Stimulated activated CD8-positive, alpha-beta memory T cell treated with anti-CD3 and anti-CD28 coated beads, Interleukin-15, amount 100 ng/mL, for 48 hours (primary cell): Measurements from ENCODE around the gene CD48.
"Not testable (repeated sequence)": the region's sequence is repeated elsewhere in the genome, so short reads cannot be mapped to it uniquely, and the experiment has no call there.

Experiments used
- DNase-seq, 2 donors: peaks; one replicate each; pipeline ENCODE4 v3.0.0-alpha.2; 2020; ENCODE audit warnings: low read depth in 2 of 2

The CD48 gene

GRCh38 chr1:160713161-160713560 is 1.5 kb upstream of the CD48 start:
- DNase-seq: no peak

DNA sequence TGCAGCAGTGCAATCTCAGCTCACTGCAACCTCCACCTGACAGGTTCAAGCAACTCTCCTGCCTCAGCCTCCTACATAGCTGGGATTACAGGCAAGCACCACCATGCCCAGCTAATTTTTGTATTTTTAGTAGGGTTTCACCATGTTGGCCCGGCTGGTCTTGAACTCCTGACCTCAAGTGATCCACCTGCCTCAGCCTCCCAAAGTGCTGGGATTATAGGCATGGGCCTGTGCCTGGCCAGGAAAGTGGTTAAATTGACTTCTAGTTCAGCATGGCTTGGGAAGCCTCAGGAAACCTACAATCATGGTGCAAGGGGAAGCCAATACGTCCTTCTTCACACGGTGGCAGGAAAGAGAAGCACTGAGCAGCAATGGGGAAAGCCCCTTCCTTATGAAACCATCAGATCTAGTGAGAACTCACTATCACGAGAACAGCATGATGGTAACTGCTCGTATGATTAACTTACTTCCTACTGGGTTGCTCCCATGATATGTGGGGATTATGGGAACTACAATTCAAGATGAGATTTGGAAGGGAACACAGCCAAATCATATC is 981 bp upstream of the CD48 start:
- not testable (repeated sequence) for DNase-seq

- DNase-seq: no peak
Observed at GRCh38 chr1:160711276-160711601, 383 bp downstream of the CD48 start.

DNA sequence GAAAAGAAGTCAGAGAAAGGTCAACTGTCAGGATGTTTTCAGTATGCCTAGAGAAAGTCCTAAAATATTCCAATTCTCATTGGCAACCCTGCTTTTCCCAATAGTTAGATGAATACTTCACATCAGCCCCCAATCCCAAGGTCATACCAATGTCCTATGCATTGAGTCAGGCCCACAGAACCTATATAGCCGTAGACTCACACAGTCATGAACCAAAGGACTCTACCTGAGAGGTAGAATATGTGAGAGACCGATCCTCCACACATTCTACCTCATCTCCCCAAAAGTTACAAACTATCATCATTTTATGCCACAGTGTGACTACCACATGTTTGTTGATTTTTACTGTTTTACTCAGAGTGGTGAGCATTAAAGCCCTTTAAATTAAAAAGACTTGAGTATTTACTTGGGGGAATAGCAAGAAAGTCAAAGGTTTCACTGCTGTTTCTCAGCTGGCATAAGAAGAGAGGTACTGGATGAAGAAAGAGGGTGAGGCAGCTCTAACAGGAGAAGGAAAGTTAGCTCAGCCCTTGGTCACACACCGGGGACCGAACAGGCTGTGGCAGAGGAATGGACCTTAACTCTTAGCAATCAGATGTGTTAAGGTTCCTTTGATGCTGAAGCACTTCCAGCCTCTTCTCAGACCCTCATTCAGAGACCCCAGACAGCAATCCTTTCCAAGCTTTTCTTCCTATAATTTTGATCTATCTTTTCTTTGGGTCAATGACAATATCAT is 937 bp downstream of the CD48 start:
- DNase-seq: no peak

GRCh38 chr1:160709715-160710114 is 1.9 kb downstream of the CD48 start:
- DNase-seq: no peak

DNA sequence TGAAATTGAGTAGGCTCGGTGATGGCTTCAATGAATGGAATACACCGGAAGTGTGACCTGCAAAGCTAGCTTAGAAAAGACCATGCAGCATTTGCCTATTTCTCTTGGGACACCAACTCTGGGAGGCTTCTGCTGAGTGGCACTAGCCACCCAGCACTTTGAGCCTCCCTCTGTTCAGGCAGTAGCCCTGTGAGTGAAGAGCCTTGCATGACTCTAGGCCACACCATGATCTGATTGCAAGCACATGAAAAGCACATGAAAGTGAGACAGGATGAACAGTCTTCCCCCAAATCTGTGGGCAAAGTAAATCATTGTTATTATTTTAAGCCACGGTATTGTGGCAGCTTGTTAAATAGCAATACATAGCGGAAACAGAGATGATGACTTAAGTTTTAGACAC is 2.8 kb downstream of the CD48 start:
- DNase-seq: no peak

- no peak for DNase-seq
Observed at GRCh38 chr1:160708118-160708517, 3.5 kb downstream of the CD48 start.

GRCh38 chr1:160707236-160708064 is 4.2 kb downstream of the CD48 start:
- no peak for DNase-seq

DNA sequence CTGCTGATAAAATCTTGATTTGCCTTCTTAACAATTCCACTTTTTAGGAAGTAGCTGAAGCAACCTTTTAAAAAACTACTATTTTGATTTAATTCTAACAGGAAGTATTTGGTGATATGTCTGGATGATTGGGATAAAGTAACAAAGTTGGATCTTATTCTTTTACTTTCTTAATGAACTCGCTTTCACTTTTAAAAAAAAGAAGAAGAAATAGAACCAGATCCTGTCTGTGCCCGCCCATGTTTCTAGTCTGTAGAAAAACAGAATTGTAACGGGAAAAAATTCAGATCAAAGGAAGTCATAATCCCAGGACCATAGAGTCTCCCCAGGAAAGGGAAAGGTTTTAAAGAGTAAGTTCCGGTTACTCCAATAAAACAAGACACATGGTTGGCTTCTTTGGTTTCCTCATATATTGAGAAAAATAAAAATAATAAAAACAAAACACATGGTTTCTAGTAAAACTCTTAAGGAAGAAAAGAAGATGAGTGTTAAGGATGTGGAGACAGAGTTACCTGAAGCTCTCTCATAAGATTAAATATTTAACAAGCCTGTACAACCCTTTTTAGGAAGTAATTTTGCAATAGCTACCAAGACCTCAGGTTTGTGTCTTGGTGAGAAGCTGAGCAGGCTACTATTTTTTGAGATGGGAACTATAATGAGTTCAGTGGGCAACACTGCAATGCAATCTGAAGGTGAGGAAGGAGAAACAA is 4.9 kb downstream of the CD48 start:
- no peak for DNase-seq

DNA sequence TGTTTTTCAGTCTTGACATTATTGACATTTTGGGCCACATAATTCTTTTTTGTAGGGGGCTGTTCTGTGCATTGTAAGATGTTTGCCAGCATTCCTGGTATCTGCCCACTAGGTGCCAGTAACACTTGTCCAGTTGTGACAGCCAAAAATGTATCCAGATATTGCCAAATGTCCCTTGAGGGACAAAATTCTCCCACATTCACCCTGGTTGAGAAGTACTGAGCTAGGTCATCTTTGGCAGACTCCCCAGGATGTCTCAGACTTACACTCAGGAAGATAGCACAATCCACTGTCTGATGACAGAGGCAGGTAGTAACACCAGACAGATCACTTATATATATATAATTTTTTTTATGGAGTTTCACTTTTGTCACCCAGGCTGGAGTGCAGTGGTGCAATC is 5.9 kb downstream of the CD48 start:
- DNase-seq: no peak

DNA sequence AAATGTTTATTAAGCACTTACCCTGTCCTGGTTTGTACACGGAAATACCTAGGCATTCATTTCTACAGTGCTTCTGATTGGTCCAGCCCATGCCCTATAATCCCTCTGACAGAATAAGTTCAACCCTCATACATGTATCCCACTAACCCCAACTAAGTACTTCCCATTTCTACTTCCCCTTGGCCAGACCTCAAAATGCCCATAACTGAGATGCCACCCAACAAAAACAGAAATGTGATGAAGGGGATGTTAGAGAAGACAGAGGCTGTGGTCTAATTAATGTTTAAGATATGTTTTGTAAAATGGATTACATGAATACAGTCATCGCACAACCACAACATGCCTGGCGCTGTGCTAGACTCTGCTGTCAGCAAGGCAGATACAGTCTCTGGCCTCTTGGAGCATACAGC is 6.4 kb downstream of the CD48 start:
- not testable (repeated sequence) for DNase-seq

DNA sequence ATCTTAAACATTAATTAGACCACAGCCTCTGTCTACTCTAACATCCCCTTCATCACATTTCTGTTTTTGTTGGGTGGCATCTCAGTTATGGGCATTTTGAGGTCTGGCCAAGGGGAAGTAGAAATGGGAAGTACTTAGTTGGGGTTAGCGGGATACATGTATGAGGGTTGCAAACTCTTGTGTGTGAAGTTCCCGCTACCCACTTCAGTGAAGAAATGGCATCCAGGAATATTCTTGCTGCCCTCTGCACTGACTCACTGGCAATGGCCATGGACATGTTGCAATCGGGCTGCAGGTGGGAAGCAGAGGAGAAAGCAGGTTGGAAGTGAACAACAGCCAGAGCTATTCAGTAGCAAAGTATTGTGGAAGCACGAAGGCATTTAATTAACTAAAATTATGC is 7.4 kb downstream of the CD48 start:
- DNase-seq: no peak

DNA sequence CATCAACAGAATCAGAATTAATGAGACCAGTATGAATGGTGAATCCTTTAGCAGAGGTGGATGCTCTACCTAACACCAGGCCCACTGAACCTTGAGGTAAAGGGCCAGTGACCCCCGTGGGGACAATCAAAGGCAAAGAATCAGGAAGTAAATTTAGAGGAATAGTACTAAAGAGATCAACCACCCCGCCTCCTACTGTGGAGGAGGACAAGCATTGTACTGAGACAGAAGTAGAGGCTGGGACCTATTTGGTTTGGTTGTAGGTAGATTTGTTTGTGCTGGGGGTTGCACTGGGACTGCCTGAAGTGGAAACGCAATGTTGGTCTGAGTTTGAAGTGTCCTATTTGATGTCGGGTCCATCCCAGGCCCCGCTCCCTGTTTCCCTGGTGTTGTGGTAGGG is 9.5 kb downstream of the CD48 start:
- DNase-seq: no peak

DNA sequence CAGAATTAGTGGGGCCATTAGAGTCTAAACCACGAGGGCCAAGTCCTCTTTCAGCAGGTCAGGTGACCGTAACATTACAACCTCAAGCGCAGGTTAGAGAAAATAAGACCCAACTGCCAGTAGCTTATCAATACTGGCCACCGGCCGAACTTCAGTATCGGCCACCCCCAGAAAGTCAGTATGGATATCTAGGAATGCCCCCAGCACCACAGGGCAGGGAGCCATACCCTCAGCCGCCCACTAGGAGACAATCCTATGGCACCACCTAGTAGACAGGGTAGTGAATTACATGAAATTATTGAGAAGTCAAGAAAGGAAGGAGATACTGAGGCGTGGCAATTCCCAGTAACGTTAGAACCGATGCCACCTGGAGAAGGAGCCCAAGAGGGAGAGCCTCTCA is 19.2 kb downstream of the CD48 start:
- not testable (repeated sequence) for DNase-seq

- no peak for DNase-seq
Observed at GRCh38 chr1:160685266-160685665, 26.4 kb downstream of the CD48 start.

DNA sequence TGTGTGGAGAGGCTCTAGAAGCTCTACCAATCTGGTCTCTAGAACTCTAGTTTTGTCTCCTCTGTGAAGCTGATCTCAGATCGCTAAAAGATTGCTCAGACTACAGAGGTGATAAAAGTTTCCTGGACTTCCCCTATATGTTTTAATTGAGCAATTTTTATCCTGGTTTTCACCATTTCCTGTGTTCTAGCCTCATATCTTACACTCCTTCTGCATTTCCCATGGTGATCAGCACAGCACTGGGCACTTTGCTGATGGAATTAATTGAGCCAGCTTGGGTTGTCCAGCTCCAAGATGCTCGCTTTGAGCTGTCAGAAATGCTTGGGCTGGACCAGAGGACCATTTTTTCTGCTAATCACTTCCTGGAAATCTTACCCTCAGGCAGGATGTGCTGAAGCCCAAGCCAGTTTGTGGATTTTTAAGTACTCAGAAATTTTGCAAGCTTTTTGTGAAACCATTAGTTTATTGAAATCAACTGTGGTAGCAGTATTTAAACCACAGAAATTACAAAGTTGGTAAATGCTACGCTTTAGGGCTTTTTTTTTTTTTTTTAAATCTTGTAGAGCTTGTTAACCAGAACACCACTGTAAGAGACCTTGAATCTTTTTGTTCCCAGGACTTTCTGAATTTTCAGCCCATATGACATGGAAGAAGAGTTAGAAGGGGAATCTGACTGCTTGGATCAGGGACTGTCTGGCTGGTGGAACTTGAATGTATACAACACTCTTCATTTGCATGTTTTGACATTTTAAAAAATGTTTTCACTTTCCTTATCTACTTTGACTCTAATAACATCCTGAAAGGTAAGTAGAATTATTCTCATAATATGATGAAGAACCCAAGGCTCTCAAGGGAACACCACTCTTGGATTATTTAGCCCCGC is 28.4 kb downstream of the CD48 start:
- no peak for DNase-seq

- no peak for DNase-seq
Observed at GRCh38 chr1:160681891-160682140, 29.8 kb downstream of the CD48 start.

DNA sequence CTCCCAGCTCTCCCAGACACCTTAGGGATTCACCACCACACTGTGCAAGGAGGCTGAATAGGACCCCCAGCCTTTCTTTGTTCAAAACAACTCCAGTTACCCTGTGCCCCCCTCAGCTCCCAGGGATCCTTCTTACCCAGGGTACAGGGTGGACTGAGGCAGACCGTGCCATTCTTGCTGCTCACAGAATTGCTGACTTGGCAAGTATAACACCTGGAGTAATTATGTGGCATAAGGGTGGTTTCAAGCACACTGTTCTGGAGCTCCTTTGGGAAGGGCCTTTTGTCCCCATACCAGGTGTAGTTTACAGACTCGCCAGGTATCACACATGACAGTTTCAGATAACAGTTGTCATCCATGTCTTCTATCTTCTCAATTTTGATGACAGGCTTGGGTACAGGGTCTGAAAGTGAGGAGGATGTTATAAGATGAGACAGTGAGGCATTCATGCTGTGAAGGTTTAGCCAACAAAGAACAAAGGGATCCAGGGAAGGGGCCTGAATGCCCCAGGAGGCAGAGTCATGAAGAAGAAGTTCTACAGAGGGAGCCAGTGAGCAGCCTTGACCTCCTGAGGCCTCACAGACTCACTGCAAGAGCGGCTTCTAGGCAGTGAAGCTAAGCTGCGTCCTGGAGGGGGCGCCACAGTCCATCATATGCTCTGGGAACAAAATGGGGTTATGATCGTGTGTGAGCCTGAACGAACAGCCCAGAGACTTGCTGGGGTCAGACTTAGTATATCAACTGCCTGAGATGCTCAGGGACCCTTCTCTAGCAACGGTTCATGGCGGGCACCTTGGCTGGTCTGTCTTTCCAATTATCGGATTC is 30.3 kb downstream of the CD48 start:
- DNase-seq: peak; percentile 75 to 81

- DNase-seq: no peak
Observed at GRCh38 chr1:160680399-160680798, 31.2 kb downstream of the CD48 start.

DNA sequence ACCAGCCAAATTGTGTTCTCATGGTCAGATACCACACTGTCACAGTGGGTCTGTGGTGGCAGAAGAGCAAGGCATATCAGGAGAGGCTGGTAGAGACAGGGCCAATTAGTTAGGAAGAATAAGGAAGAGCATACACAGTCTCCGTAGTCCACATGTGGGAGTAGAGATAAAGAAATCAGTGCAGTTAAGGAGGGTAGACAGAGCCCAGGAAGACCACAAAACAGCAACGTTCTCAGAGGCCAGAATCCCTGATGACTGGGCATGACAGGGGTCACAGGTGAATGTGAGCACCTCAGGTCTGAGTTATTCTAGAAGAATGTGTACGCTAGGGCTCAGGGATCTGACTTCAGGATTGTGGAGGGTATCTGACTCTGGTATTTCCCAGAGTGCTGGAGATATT is 31.7 kb downstream of the CD48 start:
- DNase-seq: no peak
